ENCODE measurements around the gene RNPEP. TPM values are rescaled to one million over a fixed set of nuclear protein-coding genes. Genes with fewer than 3 reads are reported as not detected.

The RNPEP gene
- total and polyA plus RNA-seq, 2 of the 13 experiments (the other 11 are each of a cell fraction or from before 2014, with no cell fraction given), result 20.6 to 38.4 TPM

GRCh38 chr1:202034683-202035462 lies 52.4 kb downstream of the RNPEP start (continued):
- TF ChIP-seq TBP (CRISPR knock-in tag; IDR thresholded peaks at IDR 0.05) (no peak), ZGPAT (CRISPR knock-in tag; IDR thresholded peaks at IDR 0.05) (peak; percentile 65; the same call in 1 of the 2 replicates), NONO (IDR thresholded peaks at IDR 0.05) (no peak), NONO (CRISPR knock-in tag; conservative IDR thresholded peaks at IDR 0.05) (peak; percentile 66; the same call in 1 of the 2 replicates), ZNF576 (CRISPR knock-in tag; IDR thresholded peaks at IDR 0.05) (no peak), ZBTB21 (CRISPR knock-in tag; IDR thresholded peaks at IDR 0.05) (peak; percentile 66; the same call in 1 of the 2 replicates), IKZF5 (CRISPR knock-in tag; IDR thresholded peaks at IDR 0.05) (peak; percentile 66; the same call in 1 of the 2 replicates), ZNF747 (CRISPR knock-in tag; IDR thresholded peaks at IDR 0.05; ENCODE audit: borderline replicate concordance) (no peak), SALL1 (CRISPR knock-in tag; IDR thresholded peaks at IDR 0.05) (peak; percentile 70), ZNF772 (CRISPR knock-in tag; IDR thresholded peaks at IDR 0.05) (0 out of 2 replicates have a peak, but pooled peaks have one; percentile 48), ATF3 (CRISPR knock-in tag; IDR thresholded peaks at IDR 0.05) (peak; percentile 88), POGZ (CRISPR knock-in tag; IDR thresholded peaks at IDR 0.05) (peak; percentile 37; the same call in 1 of the 2 replicates), POLR2AphosphoS5 (IDR thresholded peaks at IDR 0.05; ENCODE audit: low read depth, low read length) (peak; percentile 49), ZNF746 (CRISPR knock-in tag; IDR thresholded peaks at IDR 0.05) (no peak), KLF16 (CRISPR knock-in tag; IDR thresholded peaks at IDR 0.05) (peak in 1 of 2 experiments; percentile 63; a peak in 1 of 4 replicates), MIXL1 (CRISPR knock-in tag; IDR thresholded peaks at IDR 0.05) (no peak), EZH2 (conservative IDR thresholded peaks at IDR 0.05; ENCODE audit: low read depth, low read length) (no peak), NFE2L2 (IDR thresholded peaks at IDR 0.05; ENCODE audit: low read length) (no peak), POLR2A (IDR thresholded peaks at IDR 0.05; ENCODE audit: insufficient read depth in 1 of 2, low read depth in 2 of 2, low read length in 2 of 2) (peak; percentile 39 to 58; a peak in 3 of 4 replicates), RXRA (CRISPR knock-in tag; IDR thresholded peaks at IDR 0.05) (peak; percentile 55; the same call in 1 of the 2 replicates), ZNF790 (CRISPR knock-in tag; IDR thresholded peaks at IDR 0.05; ENCODE audit: borderline replicate concordance) (no peak), SRF (IDR thresholded peaks at IDR 0.05; ENCODE audit: low read depth, low read length) (no peak), HBP1 (CRISPR knock-in tag; IDR thresholded peaks at IDR 0.05; ENCODE audit: low read depth) (no peak), THAP7 (CRISPR knock-in tag; IDR thresholded peaks at IDR 0.05) (no peak)

Measured in HepG2 (cell line).